Endodermal cell (in vitro differentiated cells): ENCODE measurements around the gene OVCA2. TPM values are rescaled to one million over a fixed set of nuclear protein-coding genes. Genes with fewer than 3 reads are reported as not detected.

ENCODE experiments used
- DNase-seq: peaks from one replicate; pipeline ENCODE4 v3.0.0-alpha.2; 2017
- H3K27ac ChIP-seq: 2 replicates; pipeline ENCODE4 v1.5.1; 2013; ENCODE audit warnings: mild to moderate bottlenecking, low read depth, low read length, moderate library complexity
- H3K27me3 ChIP-seq: 2 replicates; pipeline ENCODE4 v1.6.1; 2013; ENCODE audit warnings: mild to moderate bottlenecking, low read length, moderate library complexity; ENCODE audit not compliant: insufficient read depth, control insufficient read depth, poor library complexity, severe bottlenecking
- H3K36me3 ChIP-seq: 2 replicates; pipeline ENCODE4 v1.7.0; 2013; ENCODE audit warnings: mild to moderate bottlenecking, low read length, moderate library complexity; ENCODE audit not compliant: control insufficient read depth, insufficient read depth
- H3K4me1 ChIP-seq: one replicate; pipeline ENCODE4 v1.7.0; 2013; ENCODE audit warnings: low read length; ENCODE audit not compliant: control insufficient read depth, insufficient read depth
- H3K4me3 ChIP-seq: 2 replicates; pipeline ENCODE4 v1.5.1; 2013; ENCODE audit warnings: mild to moderate bottlenecking, low read length, moderate library complexity
- H3K9ac ChIP-seq: 2 replicates; pipeline ENCODE4 v1.6.1; 2013; ENCODE audit warnings: mild to moderate bottlenecking, low read length, moderate library complexity; ENCODE audit not compliant: poor library complexity, severe bottlenecking; ENCODE audit errors: extremely low read depth
- H3K9me3 ChIP-seq: 2 replicates; pipeline ENCODE4 v1.6.1; 2013; ENCODE audit warnings: mild to moderate bottlenecking, low read length, moderate library complexity; ENCODE audit not compliant: control insufficient read depth
- H3K27ac Mint-ChIP-seq: 2 replicates; pipeline ENCODE4 v1.8.0; 2020; ENCODE audit warnings: mixed read lengths
- H3K27me3 Mint-ChIP-seq: 2 replicates; pipeline ENCODE4 v1.8.0; 2021; ENCODE audit warnings: mild to moderate bottlenecking, mixed read lengths; ENCODE audit not compliant: insufficient read depth
- H3K36me3 Mint-ChIP-seq: 2 replicates; pipeline ENCODE4 v1.8.0; 2020; ENCODE audit warnings: low read depth, mixed read lengths
- H3K4me1 Mint-ChIP-seq: 2 replicates; pipeline ENCODE4 v1.8.0; 2020; ENCODE audit warnings: mixed read lengths
- H3K4me3 Mint-ChIP-seq: 2 replicates; pipeline ENCODE4 v1.8.0; 2020; ENCODE audit warnings: mild to moderate bottlenecking, moderate library complexity, mixed read lengths
- H3K9me3 Mint-ChIP-seq: 2 replicates; pipeline ENCODE4 v1.8.0; 2020; ENCODE audit warnings: mild to moderate bottlenecking, mixed read lengths
- CTCF ChIP-seq: fragments of 200-600 bp; sonication (generic); conservative IDR thresholded peaks from 2 replicates; pipeline ENCODE4 v1.5.0; 2021; ENCODE audit warnings: antibody characterized with exemption, mild to moderate bottlenecking
- WGBS, 2 experiments: methylation state at CpG; one replicate each; pipeline versions ENCODE4 v1.1.5 to v1.1.7; 2013; ENCODE audit warnings: missing lambda C conversion rate in 2 of 2, mixed read lengths in 1 of 2; ENCODE audit not compliant: insufficient coverage in 1 of 2, insufficient read length in 1 of 2; 5-methylcytosine and 5-hydroxymethylcytosine counted together
- total RNA-seq, 2 donors: library from RNA; stranded (reverse); fragmentation: NEBNext Ultra II Directional in 1 of 2; extraction: Animal tissue kit (Norgen Biotek cat#: 25700) in 1 of 2; gene quantifications; 2 replicates in 1 of 2; 3 replicates in 1 of 2; pipeline ENCODE4 v1.2.1, GENCODE V29; 2021

Gene OVCA2
- total RNA-seq, 2 donors from 2014 or later = 19.8 to 27.5 TPM

GRCh38 chr17:2050300-2051060, 8.7 kb downstream of the OVCA2 start:
- TF ChIP-seq CTCF = peak; percentile 40
- Mint-ChIP-seq H3K36me3 (no peaks in the 10 kb centered on the region), H3K9me3 (peaks cover 1% of the 10 kb centered on the region), H3K4me1 (peaks cover 12% of the 10 kb centered on the region), H3K27me3 (peaks cover 69% of the 10 kb centered on the region), H3K4me3 (peak overlapping the region; percentile 25), H3K27ac (no peak overlapping the region)
- WGBS, 2 experiments = 2 to 4% methylated on average over 22 to 88 of the region's 88 CpGs
- Histone ChIP-seq H3K27ac (no peak overlapping the region), H3K9me3 (no peaks in the 10 kb centered on the region), H3K9ac (no peak overlapping the region), H3K27me3 (peaks cover 48% of the 10 kb centered on the region), H3K4me1 (peaks cover 2% of the 10 kb centered on the region), H3K4me3 (peak overlapping the region; percentile 29), H3K36me3 (peaks cover 4% of the 10 kb centered on the region)
- peak; percentile 92 for DNase-seq

- DNase-seq = peak; percentile 77
- H3K27me3 ChIP-seq = peaks cover 55% of the 10 kb centered on the region
- WGBS, 2 experiments = 1 to 8% methylated on average over 23 to 81 of the region's 81 CpGs
- no peak overlapping the region for H3K4me3 ChIP-seq
- peaks cover 66% of the 10 kb centered on the region for H3K27me3 Mint-ChIP-seq
- no peak overlapping the region for H3K27ac ChIP-seq
- H3K36me3 Mint-ChIP-seq = no peaks in the 10 kb centered on the region
- no peaks in the 10 kb centered on the region for H3K9me3 ChIP-seq
- H3K36me3 ChIP-seq = peaks cover 4% of the 10 kb centered on the region
- H3K4me1 ChIP-seq = peaks cover 2% of the 10 kb centered on the region
- peaks cover 1% of the 10 kb centered on the region for H3K9me3 Mint-ChIP-seq
- peaks cover 12% of the 10 kb centered on the region for H3K4me1 Mint-ChIP-seq
- no peak for TF ChIP-seq CTCF
- no peak overlapping the region for H3K27ac Mint-ChIP-seq
- peak overlapping the region; percentile 25 for H3K4me3 Mint-ChIP-seq
- no peak overlapping the region for H3K9ac ChIP-seq
Observed at GRCh38 chr17:2051061-2051932, 9.5 kb downstream of the OVCA2 start.

GRCh38 chr17:2051933-2052559, 10.2 kb downstream of the OVCA2 start:
- Histone ChIP-seq H3K27me3 (peaks cover 62% of the 10 kb centered on the region), H3K9ac (no peak overlapping the region), H3K36me3 (peaks cover 4% of the 10 kb centered on the region), H3K27ac (no peak overlapping the region), H3K4me3 (no peak overlapping the region), H3K4me1 (peaks cover 2% of the 10 kb centered on the region), H3K9me3 (no peaks in the 10 kb centered on the region)
- DNase-seq = peak; percentile 62
- H3K9me3 Mint-ChIP-seq = peaks cover 1% of the 10 kb centered on the region
- H3K36me3 Mint-ChIP-seq = no peaks in the 10 kb centered on the region
- TF ChIP-seq CTCF = no peak
- H3K4me3 Mint-ChIP-seq = no peak overlapping the region
- H3K27ac Mint-ChIP-seq = no peak overlapping the region
- 51 to 57% methylated on average over 7 to 14 of the region's 14 CpGs for WGBS, 2 experiments
- H3K27me3 Mint-ChIP-seq = peaks cover 65% of the 10 kb centered on the region
- peaks cover 12% of the 10 kb centered on the region for H3K4me1 Mint-ChIP-seq
